ENCODE data around the gene EIF4E3.

DNA sequence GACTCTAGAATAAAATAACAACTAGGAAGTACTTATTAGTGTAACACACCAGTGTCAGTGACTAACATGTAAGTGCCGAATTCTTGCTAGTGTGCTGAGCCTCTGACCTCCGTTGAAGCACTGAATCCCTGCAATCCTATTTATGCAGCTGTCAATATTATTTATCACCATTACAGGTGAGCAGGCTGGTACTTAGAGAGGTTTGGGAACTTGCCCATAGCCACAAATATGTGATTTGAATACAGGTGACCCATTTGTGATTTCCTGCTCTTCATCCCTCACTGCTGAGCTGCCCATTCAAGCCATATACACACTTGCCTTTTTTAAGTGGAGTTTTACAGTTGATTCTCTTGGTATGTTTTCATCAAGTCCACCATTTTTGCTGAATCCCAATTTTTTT lies 12.2 kb downstream of the EIF4E3 start:
- TF ChIP-seq, protein P1, sequence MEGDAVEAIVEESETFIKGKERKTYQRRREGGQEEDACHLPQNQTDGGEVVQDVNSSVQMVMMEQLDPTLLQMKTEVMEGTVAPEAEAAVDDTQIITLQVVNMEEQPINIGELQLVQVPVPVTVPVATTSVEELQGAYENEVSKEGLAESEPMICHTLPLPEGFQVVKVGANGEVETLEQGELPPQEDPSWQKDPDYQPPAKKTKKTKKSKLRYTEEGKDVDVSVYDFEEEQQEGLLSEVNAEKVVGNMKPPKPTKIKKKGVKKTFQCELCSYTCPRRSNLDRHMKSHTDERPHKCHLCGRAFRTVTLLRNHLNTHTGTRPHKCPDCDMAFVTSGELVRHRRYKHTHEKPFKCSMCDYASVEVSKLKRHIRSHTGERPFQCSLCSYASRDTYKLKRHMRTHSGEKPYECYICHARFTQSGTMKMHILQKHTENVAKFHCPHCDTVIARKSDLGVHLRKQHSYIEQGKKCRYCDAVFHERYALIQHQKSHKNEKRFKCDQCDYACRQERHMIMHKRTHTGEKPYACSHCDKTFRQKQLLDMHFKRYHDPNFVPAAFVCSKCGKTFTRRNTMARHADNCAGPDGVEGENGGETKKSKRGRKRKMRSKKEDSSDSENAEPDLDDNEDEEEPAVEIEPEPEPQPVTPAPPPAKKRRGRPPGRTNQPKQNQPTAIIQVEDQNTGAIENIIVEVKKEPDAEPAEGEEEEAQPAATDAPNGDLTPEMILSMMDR (IDR thresholded peaks at IDR 0.05 in 2 of 3, conservative IDR thresholded peaks at IDR 0.05 in 1 of 3; ENCODE audit: control insufficient read depth in 2 of 3, extremely low read depth in 1 of 3, insufficient read depth in 1 of 3, low read depth in 3 of 3, low read length in 3 of 3), result no peak
- no peak for TF ChIP-seq MYC (IDR thresholded peaks at IDR 0.05; ENCODE audit: insufficient read depth, insufficient read length, insufficient replicate concordance, low read length, severe bottlenecking)
- TF ChIP-seq RAD21 (IDR thresholded peaks at IDR 0.05; ENCODE audit: insufficient read depth, low read depth, low read length), result no peak
- no peak for TF ChIP-seq ZNF207 (IDR thresholded peaks at IDR 0.05; ENCODE audit: borderline replicate concordance)
- no peak for TF ChIP-seq SP1 (IDR thresholded peaks at IDR 0.05; ENCODE audit: low read depth, low read length)
- no peak for TF ChIP-seq EZH2 (IDR thresholded peaks at IDR 0.05; ENCODE audit: borderline replicate concordance, control insufficient read depth, low read depth, low read length)

All from GM12878 (cell line).